SK-N-SH treated with all-trans-retinoic acid at 6 μM for 48 hours (cell line): ENCODE measurements around the gene CEP192.

Experiments used
- ATAC-seq: fragments of 200-7000 bp; cut with Tn5 transposase; 3 replicates; pipeline ENCODE4 v1.9.1; 2020; ENCODE audit warnings: mild to moderate bottlenecking, moderate library complexity
- ARNTL ChIP-seq: fragments of 450-650 bp; formaldehyde crosslinking; IDR thresholded peaks from 2 replicates; pipeline ENCODE4 v1.5.0; 2020; ENCODE audit warnings: low read depth, mild to moderate bottlenecking, moderate library complexity, borderline replicate concordance
- CSDC2 ChIP-seq: fragments of 250-450 bp; sonication (Bioruptor Pico); IDR thresholded peaks from 2 replicates; pipeline ENCODE4 v1.5.0; 2020; ENCODE audit warnings: mild to moderate bottlenecking, moderate library complexity
- ESRRG ChIP-seq: fragments of 250-450 bp; sonication (Bioruptor Pico); IDR thresholded peaks from 2 replicates; pipeline ENCODE4 v1.6.1; 2021; ENCODE audit warnings: mild to moderate bottlenecking
- GLIS3 ChIP-seq: fragments of 250-450 bp; sonication (Bioruptor Pico); IDR thresholded peaks from 2 replicates; pipeline ENCODE4 v1.5.0; 2020; ENCODE audit warnings: mild to moderate bottlenecking, moderate library complexity
- ISL1 ChIP-seq: fragments of 250-450 bp; sonication (Bioruptor Pico); IDR thresholded peaks from 2 replicates; pipeline ENCODE4 v2.1.2; 2022; ENCODE audit warnings: mild to moderate bottlenecking, moderate library complexity
- PATZ1 ChIP-seq: fragments of 250-450 bp; sonication (Bioruptor Pico); IDR thresholded peaks from 2 replicates; pipeline ENCODE4 v1.8.0; 2020; ENCODE audit warnings: mild to moderate bottlenecking, moderate library complexity, borderline replicate concordance
- PPARA ChIP-seq: fragments of 250-450 bp; sonication (Bioruptor Pico); IDR thresholded peaks from 2 replicates; pipeline ENCODE4 v1.5.0; 2020; ENCODE audit warnings: mild to moderate bottlenecking, borderline replicate concordance
- RARB ChIP-seq: fragments of 250-450 bp; sonication (Bioruptor Pico); IDR thresholded peaks from 2 replicates; pipeline ENCODE4 v1.8.0; 2021; ENCODE audit warnings: mild to moderate bottlenecking, moderate library complexity
- SNAI2 ChIP-seq: fragments of 250-450 bp; sonication (Bioruptor Pico); IDR thresholded peaks from 2 replicates; pipeline ENCODE4 v1.5.0; 2020; ENCODE audit warnings: mild to moderate bottlenecking, moderate library complexity
- TCF4 ChIP-seq: fragments of 250-450 bp; sonication (Bioruptor Pico); IDR thresholded peaks from 2 replicates; pipeline ENCODE4 v1.8.0; 2021; ENCODE audit warnings: mild to moderate bottlenecking, moderate library complexity, borderline replicate concordance
- TOX ChIP-seq: fragments of 250-450 bp; sonication (Bioruptor Pico); IDR thresholded peaks from 2 replicates; pipeline ENCODE4 v1.8.0; 2021; ENCODE audit warnings: mild to moderate bottlenecking, moderate library complexity, borderline replicate concordance
- TSHZ2 ChIP-seq: fragments of 250-450 bp; sonication (Bioruptor Pico); IDR thresholded peaks from 2 replicates; pipeline ENCODE4 v1.5.0; 2020; ENCODE audit warnings: mild to moderate bottlenecking, moderate library complexity
- ZC3H10 ChIP-seq: fragments of 250-450 bp; sonication (Bioruptor Pico); IDR thresholded peaks from 2 replicates; pipeline ENCODE4 v1.5.1; 2021; ENCODE audit warnings: mild to moderate bottlenecking, moderate library complexity
- ZFP3 ChIP-seq: fragments of 250-450 bp; sonication (Bioruptor Pico); IDR thresholded peaks from 2 replicates; pipeline ENCODE4 v1.5.0; 2020; ENCODE audit warnings: mild to moderate bottlenecking, moderate library complexity
- ZFP30 ChIP-seq: fragments of 450-650 bp; formaldehyde crosslinking; IDR thresholded peaks from 2 replicates; pipeline ENCODE4 v1.5.0; 2022; ENCODE audit warnings: mild to moderate bottlenecking, moderate library complexity
- ZNF565 ChIP-seq: fragments of 450-650 bp; formaldehyde crosslinking; conservative IDR thresholded peaks from 2 replicates; pipeline ENCODE4 v1.5.0; 2020; ENCODE audit warnings: low read depth, mild to moderate bottlenecking, moderate library complexity
- ZNF70 ChIP-seq: fragments of 450-650 bp; formaldehyde crosslinking; IDR thresholded peaks from 2 replicates; pipeline ENCODE4 v1.5.0; 2020; ENCODE audit warnings: mild to moderate bottlenecking, moderate library complexity
- ZNF8 ChIP-seq: fragments of 450-650 bp; formaldehyde crosslinking; IDR thresholded peaks from 2 replicates; pipeline ENCODE4 v1.5.0; 2020; ENCODE audit warnings: mild to moderate bottlenecking, moderate library complexity
- TF ChIP-seq, protein P1 (sequence below): fragments of 250-450 bp; sonication (Bioruptor Pico); IDR thresholded peaks from 2 replicates; pipeline ENCODE4 v1.5.1; 2020; ENCODE audit warnings: low read depth, mild to moderate bottlenecking, moderate library complexity
- TF ChIP-seq, protein P2 (sequence below): fragments of 250-450 bp; sonication (Bioruptor Pico); IDR thresholded peaks from 2 replicates; pipeline ENCODE4 v1.5.1; 2021; ENCODE audit warnings: mild to moderate bottlenecking, moderate library complexity
- TF ChIP-seq, protein P3 (sequence below): fragments of 250-450 bp; sonication (Bioruptor Pico); IDR thresholded peaks from 2 replicates; pipeline ENCODE4 v1.8.0; 2021; ENCODE audit warnings: low read depth, mild to moderate bottlenecking, moderate library complexity, borderline replicate concordance

Gene CEP192

DNA sequence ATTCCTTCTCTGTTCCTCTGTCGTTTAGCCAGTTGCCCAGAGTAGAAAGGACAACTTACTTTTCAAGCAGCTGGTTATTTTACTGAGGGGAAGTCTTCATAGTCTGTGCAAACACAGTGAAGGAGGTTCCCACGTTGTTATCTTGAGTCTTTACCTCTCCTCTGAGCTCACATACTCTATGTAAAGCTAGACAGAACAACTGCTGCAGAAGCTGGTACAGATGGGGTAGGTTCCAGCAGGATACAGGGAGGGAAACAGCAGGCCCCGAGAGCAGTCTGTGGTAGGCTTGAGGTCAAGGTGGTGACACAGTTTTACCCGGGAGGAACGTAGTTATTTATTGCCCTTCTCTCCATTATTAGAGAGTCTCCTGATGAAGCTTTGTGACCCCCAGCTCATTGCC is 134.0 kb downstream of the CEP192 start:
- TF ChIP-seq GLIS3 (CRISPR knock-in tag) (no peak), ISL1 (CRISPR knock-in tag) (no peak), ZFP3 (CRISPR knock-in tag) (no peak), ZFP30 (CRISPR knock-in tag) (no peak), ZNF8 (CRISPR knock-in tag) (no peak), TOX (no peak), ZNF565 (CRISPR knock-in tag) (no peak)
- TF ChIP-seq, protein P1, sequence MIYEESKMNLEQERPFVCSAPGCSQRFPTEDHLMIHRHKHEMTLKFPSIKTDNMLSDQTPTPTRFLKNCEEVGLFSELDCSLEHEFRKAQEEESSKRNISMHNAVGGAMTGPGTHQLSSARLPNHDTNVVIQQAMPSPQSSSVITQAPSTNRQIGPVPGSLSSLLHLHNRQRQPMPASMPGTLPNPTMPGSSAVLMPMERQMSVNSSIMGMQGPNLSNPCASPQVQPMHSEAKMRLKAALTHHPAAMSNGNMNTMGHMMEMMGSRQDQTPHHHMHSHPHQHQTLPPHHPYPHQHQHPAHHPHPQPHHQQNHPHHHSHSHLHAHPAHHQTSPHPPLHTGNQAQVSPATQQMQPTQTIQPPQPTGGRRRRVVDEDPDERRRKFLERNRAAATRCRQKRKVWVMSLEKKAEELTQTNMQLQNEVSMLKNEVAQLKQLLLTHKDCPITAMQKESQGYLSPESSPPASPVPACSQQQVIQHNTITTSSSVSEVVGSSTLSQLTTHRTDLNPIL (CRISPR knock-in tag), result no peak
- no peak for ATAC-seq

DNA sequence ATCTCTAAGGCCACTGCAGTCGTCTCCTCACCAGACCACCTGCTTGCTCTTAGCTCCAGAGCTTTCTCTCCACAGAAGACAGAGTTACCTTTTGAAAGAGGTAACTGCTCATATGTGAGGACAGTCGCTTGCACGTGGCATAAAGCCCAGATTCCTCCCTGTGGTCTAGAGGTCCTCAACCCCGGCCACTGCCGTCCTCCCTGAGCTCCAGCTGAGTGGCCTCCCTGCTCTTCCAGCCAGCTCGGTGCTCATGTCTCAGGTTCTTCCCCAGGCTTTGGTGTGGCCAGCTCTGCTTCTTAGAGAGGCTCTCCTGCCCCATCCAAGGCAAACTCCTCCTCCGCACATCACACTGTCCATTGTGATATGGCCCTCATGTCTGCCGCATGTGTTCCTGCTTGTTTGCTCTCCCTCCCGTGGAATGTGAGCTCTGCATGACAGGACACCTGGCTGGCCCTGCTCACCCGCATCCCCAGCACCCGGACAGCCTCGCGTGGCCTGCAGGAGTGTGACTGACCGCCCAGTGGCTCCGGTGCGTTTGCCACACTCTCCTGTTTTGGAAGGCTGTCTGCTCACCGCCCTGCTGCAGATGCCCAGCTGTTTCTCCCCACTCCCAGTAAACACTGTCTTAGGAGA is 135.9 kb downstream of the CEP192 start:
- no peak for ATAC-seq
- no peak for TF ChIP-seq ARNTL
- no peak for TF ChIP-seq TOX
- no peak for TF ChIP-seq ESRRG (CRISPR knock-in tag)
- TF ChIP-seq, protein P1 (CRISPR knock-in tag), result no peak
- TF ChIP-seq RARB, result no peak
- TF ChIP-seq CSDC2 (CRISPR knock-in tag), result no peak
- no peak for TF ChIP-seq TCF4 (CRISPR knock-in tag)
- TF ChIP-seq PATZ1 (CRISPR knock-in tag), result no peak
- TF ChIP-seq, protein P2, sequence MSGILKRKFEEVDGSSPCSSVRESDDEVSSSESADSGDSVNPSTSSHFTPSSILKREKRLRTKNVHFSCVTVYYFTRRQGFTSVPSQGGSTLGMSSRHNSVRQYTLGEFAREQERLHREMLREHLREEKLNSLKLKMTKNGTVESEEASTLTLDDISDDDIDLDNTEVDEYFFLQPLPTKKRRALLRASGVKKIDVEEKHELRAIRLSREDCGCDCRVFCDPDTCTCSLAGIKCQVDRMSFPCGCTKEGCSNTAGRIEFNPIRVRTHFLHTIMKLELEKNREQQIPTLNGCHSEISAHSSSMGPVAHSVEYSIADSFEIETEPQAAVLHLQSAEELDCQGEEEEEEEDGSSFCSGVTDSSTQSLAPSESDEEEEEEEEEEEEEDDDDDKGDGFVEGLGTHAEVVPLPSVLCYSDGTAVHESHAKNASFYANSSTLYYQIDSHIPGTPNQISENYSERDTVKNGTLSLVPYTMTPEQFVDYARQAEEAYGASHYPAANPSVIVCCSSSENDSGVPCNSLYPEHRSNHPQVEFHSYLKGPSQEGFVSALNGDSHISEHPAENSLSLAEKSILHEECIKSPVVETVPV (CRISPR knock-in tag), result no peak
- TF ChIP-seq PPARA, result no peak
- no peak for TF ChIP-seq SNAI2 (CRISPR knock-in tag)
- no peak for TF ChIP-seq ZFP30 (CRISPR knock-in tag)
- no peak for TF ChIP-seq ISL1 (CRISPR knock-in tag)
- no peak for TF ChIP-seq ZFP3 (CRISPR knock-in tag)
- TF ChIP-seq GLIS3 (CRISPR knock-in tag), result no peak
- TF ChIP-seq TSHZ2 (CRISPR knock-in tag), result no peak
- no peak for TF ChIP-seq ZC3H10
- TF ChIP-seq ZNF8 (CRISPR knock-in tag), result no peak

- no peak for ATAC-seq
- TF ChIP-seq ISL1 (CRISPR knock-in tag) (no peak), PPARA (no peak), SNAI2 (CRISPR knock-in tag) (no peak), CSDC2 (CRISPR knock-in tag) (no peak), ZNF70 (CRISPR knock-in tag) (no peak), ARNTL (no peak)
- TF ChIP-seq, protein P1 (CRISPR knock-in tag), result no peak
- TF ChIP-seq, protein P3, sequence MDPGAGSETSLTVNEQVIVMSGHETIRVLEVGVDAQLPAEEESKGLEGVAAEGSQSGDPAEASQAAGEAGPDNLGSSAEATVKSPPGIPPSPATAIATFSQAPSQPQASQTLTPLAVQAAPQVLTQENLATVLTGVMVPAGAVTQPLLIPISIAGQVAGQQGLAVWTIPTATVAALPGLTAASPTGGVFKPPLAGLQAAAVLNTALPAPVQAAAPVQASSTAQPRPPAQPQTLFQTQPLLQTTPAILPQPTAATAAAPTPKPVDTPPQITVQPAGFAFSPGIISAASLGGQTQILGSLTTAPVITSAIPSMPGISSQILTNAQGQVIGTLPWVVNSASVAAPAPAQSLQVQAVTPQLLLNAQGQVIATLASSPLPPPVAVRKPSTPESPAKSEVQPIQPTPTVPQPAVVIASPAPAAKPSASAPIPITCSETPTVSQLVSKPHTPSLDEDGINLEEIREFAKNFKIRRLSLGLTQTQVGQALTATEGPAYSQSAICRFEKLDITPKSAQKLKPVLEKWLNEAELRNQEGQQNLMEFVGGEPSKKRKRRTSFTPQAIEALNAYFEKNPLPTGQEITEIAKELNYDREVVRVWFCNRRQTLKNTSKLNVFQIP (CRISPR knock-in tag), result no peak
- TF ChIP-seq, protein P2 (CRISPR knock-in tag), result no peak
Observed at GRCh38 chr18:13131283-13131682, 140.1 kb downstream of the CEP192 start.
